GM20000 (cell line): ENCODE measurements around the gene SCYL2.
"Not testable (repeated sequence)": the region's sequence is repeated elsewhere in the genome, so short reads cannot be mapped to it uniquely, and the experiment has no call there.

ENCODE experiments used
- DNase-seq: peaks from one replicate; pipeline ENCODE4 v3.0.0; 2012; ENCODE audit warnings: low spot score
- CTCF ChIP-seq: IDR thresholded peaks from 2 replicates; pipeline ENCODE4 v1.5.1; 2012; ENCODE audit warnings: mild to moderate bottlenecking, control low read depth; ENCODE audit errors: extremely low read depth, missing control alignments

The SCYL2 gene

GRCh38 chr12:100248886-100249285 is 18.1 kb upstream of the SCYL2 start:
- no peak for TF ChIP-seq CTCF
- no peak for DNase-seq

- no peak for TF ChIP-seq CTCF
- no peak for DNase-seq
These were observed 17.0 kb upstream of the SCYL2 start for GRCh38 chr12:100249941-100250340.

GRCh38 chr12:100251917-100252316 is 15.1 kb upstream of the SCYL2 start:
- DNase-seq: no peak
- no peak for TF ChIP-seq CTCF

GRCh38 chr12:100253437-100253836 is 13.5 kb upstream of the SCYL2 start:
- DNase-seq: no peak
- TF ChIP-seq CTCF: no peak

GRCh38 chr12:100254876-100255275 is 12.1 kb upstream of the SCYL2 start:
- TF ChIP-seq CTCF: no peak
- no peak for DNase-seq

- TF ChIP-seq CTCF: no peak
- DNase-seq: no peak
These were observed 8.8 kb upstream of the SCYL2 start for GRCh38 chr12:100258127-100258526.

GRCh38 chr12:100263131-100263530 is 3.8 kb upstream of the SCYL2 start:
- TF ChIP-seq CTCF: no peak
- DNase-seq: no peak

- not testable (repeated sequence) for DNase-seq
These were observed 1.9 kb upstream of the SCYL2 start for GRCh38 chr12:100265107-100265506.
